Measurements from ENCODE around the gene CCDC73. TPM values are rescaled to one million over a fixed set of nuclear protein-coding genes. Genes with fewer than 3 reads are reported as not detected.
"Not testable (repeated sequence)": the region's sequence is repeated elsewhere in the genome, so short reads cannot be mapped to it uniquely, and the experiment has no call there.

The CCDC73 gene
- total RNA-seq, 1 donor: not detected

GRCh38 chr11:32774081-32774480, 20.4 kb downstream of the CCDC73 start:
- TF ChIP-seq CTCF (IDR thresholded peaks at IDR 0.05; ENCODE audit: insufficient read depth, low read length): no peak
- no peak overlapping the region for H3K4me3 ChIP-seq (ENCODE audit: low read depth, low read length)
- no peak for DNase-seq (ENCODE audit: low read depth)

GRCh38 chr11:32772731-32773130, 21.7 kb downstream of the CCDC73 start:
- TF ChIP-seq CTCF (IDR thresholded peaks at IDR 0.05; ENCODE audit: insufficient read depth, low read length): no peak
- no peak overlapping the region for H3K4me3 ChIP-seq (ENCODE audit: low read depth, low read length)
- DNase-seq (ENCODE audit: low read depth): no peak

- H3K4me3 ChIP-seq (ENCODE audit: low read depth, low read length); DNase-seq (ENCODE audit: low read depth): not testable (repeated sequence)
These were observed 32.7 kb downstream of the CCDC73 start for GRCh38 chr11:32761774-32762173.

GRCh38 chr11:32758291-32758690, 36.2 kb downstream of the CCDC73 start:
- DNase-seq (ENCODE audit: low read depth): no peak
- no peak for TF ChIP-seq CTCF (IDR thresholded peaks at IDR 0.05; ENCODE audit: insufficient read depth, low read length)
- H3K4me3 ChIP-seq (ENCODE audit: low read depth, low read length): no peak overlapping the region

- DNase-seq (ENCODE audit: low read depth): not testable (repeated sequence)
These were observed 41.3 kb downstream of the CCDC73 start for GRCh38 chr11:32753181-32753580.

GRCh38 chr11:32752001-32752400, 42.5 kb downstream of the CCDC73 start:
- no peak for DNase-seq (ENCODE audit: low read depth)
- TF ChIP-seq CTCF (IDR thresholded peaks at IDR 0.05; ENCODE audit: insufficient read depth, low read length): no peak
- H3K4me3 ChIP-seq (ENCODE audit: low read depth, low read length): no peak overlapping the region

More at GRCh38 chr11:32753181-32753580, 41.3 kb downstream of the CCDC73 start:
- not testable (repeated sequence) for H3K4me3 ChIP-seq (ENCODE audit: low read depth, low read length)

- TF ChIP-seq CTCF (IDR thresholded peaks at IDR 0.05; ENCODE audit: insufficient read depth, low read length): no peak
- DNase-seq (ENCODE audit: low read depth): no peak
These were observed 43.1 kb downstream of the CCDC73 start for GRCh38 chr11:32751381-32751780.

GRCh38 chr11:32729976-32730375, 64.5 kb downstream of the CCDC73 start:
- no peak for TF ChIP-seq CTCF (IDR thresholded peaks at IDR 0.05; ENCODE audit: insufficient read depth, low read length)

More at GRCh38 chr11:32751381-32751780, 43.1 kb downstream of the CCDC73 start:
- no peak overlapping the region for H3K4me3 ChIP-seq (ENCODE audit: low read depth, low read length)

More at GRCh38 chr11:32729976-32730375, 64.5 kb downstream of the CCDC73 start:
- H3K4me3 ChIP-seq (ENCODE audit: low read depth, low read length): no peak overlapping the region
- no peak for DNase-seq (ENCODE audit: low read depth)
